HG03378 (cell line): ENCODE measurements around the gene ZNF772.
"Not testable (repeated sequence)": the region's sequence is repeated elsewhere in the genome, so short reads cannot be mapped to it uniquely, and the experiment has no call there.

Source experiments
- ATAC-seq: cut with Tn5 transposase; IDR thresholded peaks from one replicate; pipeline ENCODE4 v1.9.1; 2021; ENCODE audit warnings: mild to moderate bottlenecking, moderate library complexity; ENCODE audit not compliant: unreplicated experiment

ZNF772 gene

GRCh38 chr19:57477191-57478008 is at the start of gene ZNF772:
TSS of gene ZNF772 (minus strand) at chr19:57477566. CDS start at chr19:57477309, 257 bp downstream.
- ATAC-seq = peak; percentile 78

GRCh38 chr19:57518021-57518420 is 40.7 kb upstream of the ZNF772 start:
- not testable (repeated sequence) for ATAC-seq

- ATAC-seq = no peak
These were observed 37.9 kb upstream of the ZNF772 start for GRCh38 chr19:57515255-57515654.

- no peak for ATAC-seq
These were observed 35.5 kb upstream of the ZNF772 start for GRCh38 chr19:57512845-57513244.

GRCh38 chr19:57511484-57511883 is 34.1 kb upstream of the ZNF772 start:
- no peak for ATAC-seq

- no peak for ATAC-seq
These were observed 28.8 kb upstream of the ZNF772 start for GRCh38 chr19:57506163-57506562.

- not testable (repeated sequence) for ATAC-seq
These were observed 23.0 kb upstream of the ZNF772 start for GRCh38 chr19:57500400-57500799.

- peak; percentile 93 for ATAC-seq
These were observed 22.5 kb upstream of the ZNF772 start, which contains the start of gene ZNF773 for GRCh38 chr19:57499680-57500395. TSS of gene ZNF773 (plus strand) at chr19:57499938. CDS start at chr19:57500081, 143 bp downstream.

GRCh38 chr19:57499332-57499679 is 21.9 kb upstream of the ZNF772 start:
- ATAC-seq = not testable (repeated sequence)

GRCh38 chr19:57488299-57488644 is 10.9 kb upstream of the ZNF772 start:
- ATAC-seq = not testable (repeated sequence)

- peak; percentile 86 for ATAC-seq
These were observed 10.3 kb upstream of the ZNF772 start, which contains the start of gene ZNF419 for GRCh38 chr19:57487477-57488298. TSS of gene ZNF419 (plus strand) at chr19:57487750. CDS start at chr19:57487951, 201 bp downstream.

GRCh38 chr19:57473646-57474045 is 3.7 kb downstream of the ZNF772 start:
- ATAC-seq = no peak

GRCh38 chr19:57466489-57466888 is 10.9 kb downstream of the ZNF772 start:
- no peak for ATAC-seq

GRCh38 chr19:57465680-57466381 is 11.5 kb downstream of the ZNF772 start:
- no peak for ATAC-seq

GRCh38 chr19:57452307-57452706 is 25.1 kb downstream of the ZNF772 start:
- no peak for ATAC-seq

- ATAC-seq = no peak
These were observed 34.2 kb downstream of the ZNF772 start for GRCh38 chr19:57443121-57443696.

GRCh38 chr19:57441979-57442752 is 35.2 kb downstream of the ZNF772 start:
- no peak for ATAC-seq

- no peak for ATAC-seq
These were observed 38.4 kb downstream of the ZNF772 start for GRCh38 chr19:57438925-57439324.

GRCh38 chr19:57437931-57438330 is 39.4 kb downstream of the ZNF772 start:
- ATAC-seq = no peak
